WTC11 (cell line): ENCODE results near the gene BBS1. TPM values are rescaled to one million over a fixed set of nuclear protein-coding genes. Genes with fewer than 3 reads are reported as not detected.

Experiments used
- ATAC-seq: fragments of 200-7000 bp; cut with Tn5 transposase; 2 replicates; pipeline ENCODE4 v1.10.0; 2021; ENCODE audit warnings: mild to moderate bottlenecking, moderate library complexity
- CTCF ChIA-PET: fragments of 300-600 bp; sonication (Branson Sonifier 250); formaldehyde crosslinking; loops from one replicate; lab custom pipeline; 2021; ENCODE audit warnings: antibody characterized with exemption; lab: Charles Lee
- POLR2A ChIA-PET: fragments of 350-600 bp; sonication (Branson Sonifier 250); formaldehyde crosslinking; loops from one replicate; lab custom pipeline; 2021; ENCODE audit warnings: antibody characterized with exemption; lab: Charles Lee
- DNase-seq: peaks from one replicate; pipeline ENCODE4 v3.0.0; 2021; ENCODE audit warnings: low spot score
- H3K27ac Mint-ChIP-seq: 2 replicates; pipeline ENCODE4 v1.8.0; 2021; ENCODE audit warnings: mixed read lengths
- H3K27me3 Mint-ChIP-seq: 2 replicates; pipeline ENCODE4 v1.8.0; 2021; ENCODE audit warnings: low read depth, mild to moderate bottlenecking, moderate library complexity, mixed read lengths
- H3K36me3 Mint-ChIP-seq: 2 replicates; pipeline ENCODE4 v1.8.0; 2021; ENCODE audit warnings: mixed read lengths
- H3K4me1 Mint-ChIP-seq: 2 replicates; pipeline ENCODE4 v1.8.0; 2022; ENCODE audit warnings: mixed read lengths
- H3K4me3 Mint-ChIP-seq: 2 replicates; pipeline ENCODE4 v1.8.0; 2021; ENCODE audit warnings: mild to moderate bottlenecking, moderate library complexity, mixed read lengths
- H3K9me3 Mint-ChIP-seq: 2 replicates; pipeline ENCODE4 v1.8.0; 2021; ENCODE audit warnings: mixed read lengths
- ARID4B ChIP-seq: sonication (generic); formaldehyde crosslinking; IDR thresholded peaks from 2 replicates; pipeline ENCODE4 v1.8.0; 2023; ENCODE audit warnings: missing genetic modification reagents, mild to moderate bottlenecking, borderline replicate concordance
- CREB1 ChIP-seq: sonication (generic); formaldehyde crosslinking; IDR thresholded peaks from 2 replicates; pipeline ENCODE4 v1.8.0; 2023; ENCODE audit warnings: mild to moderate bottlenecking, missing genetic modification reagents
- CTCF ChIP-seq: fragments of 200-600 bp; IDR thresholded peaks from 2 replicates; pipeline ENCODE4 v1.8.0; 2022; ENCODE audit warnings: antibody characterized with exemption
- EMX1 ChIP-seq: fragments of 250-450 bp; sonication (Bioruptor Pico); IDR thresholded peaks from 2 replicates; pipeline ENCODE4 v1.8.0; 2021; ENCODE audit warnings: mild to moderate bottlenecking
- ERG ChIP-seq: fragments of 250-450 bp; sonication (Bioruptor Pico); IDR thresholded peaks from 2 replicates; pipeline ENCODE4 v1.8.0; 2021; ENCODE audit warnings: mild to moderate bottlenecking
- FOXP1 ChIP-seq: sonication (generic); formaldehyde crosslinking; IDR thresholded peaks from 2 replicates; pipeline ENCODE4 v1.8.0; 2022; ENCODE audit warnings: missing genetic modification reagents, mild to moderate bottlenecking, moderate library complexity, borderline replicate concordance
- GABPB1 ChIP-seq: sonication (generic); formaldehyde crosslinking; IDR thresholded peaks from 2 replicates; pipeline ENCODE4 v1.8.1; 2023; ENCODE audit warnings: mild to moderate bottlenecking, missing genetic modification reagents
- GRHL2 ChIP-seq: fragments of 250-450 bp; sonication (Bioruptor Pico); IDR thresholded peaks from 2 replicates; pipeline ENCODE4 v1.8.0; 2022; ENCODE audit warnings: mild to moderate bottlenecking, moderate library complexity; ENCODE audit not compliant: insufficient replicate concordance, severe bottlenecking
- KAT7 ChIP-seq: sonication (generic); formaldehyde crosslinking; IDR thresholded peaks from 2 replicates; pipeline ENCODE4 v1.8.1; 2023; ENCODE audit warnings: missing genetic modification reagents, mild to moderate bottlenecking, borderline replicate concordance
- NFYB ChIP-seq: sonication (generic); formaldehyde crosslinking; conservative IDR thresholded peaks from 2 replicates; pipeline ENCODE4 v1.8.0; 2022; ENCODE audit warnings: low read depth, missing genetic modification reagents
- TCF7 ChIP-seq: sonication (generic); formaldehyde crosslinking; IDR thresholded peaks from 2 replicates; pipeline ENCODE4 v1.8.0; 2022; ENCODE audit warnings: mild to moderate bottlenecking, low read depth, missing genetic modification reagents, moderate library complexity
- TEAD1 ChIP-seq: sonication (generic); formaldehyde crosslinking; IDR thresholded peaks from 2 replicates; pipeline ENCODE4 v1.8.0; 2022; ENCODE audit warnings: mild to moderate bottlenecking, missing genetic modification reagents
- TP53 ChIP-seq: sonication (generic); formaldehyde crosslinking; IDR thresholded peaks from 2 replicates; pipeline ENCODE4 v1.8.1; 2023; ENCODE audit warnings: mild to moderate bottlenecking, missing genetic modification reagents
- ZNF263 ChIP-seq: sonication (generic); formaldehyde crosslinking; IDR thresholded peaks from 2 replicates; pipeline ENCODE4 v1.8.1; 2022; ENCODE audit warnings: low read depth, mild to moderate bottlenecking, moderate library complexity, missing genetic modification reagents
- total RNA-seq: library from RNA; stranded (reverse); gene quantifications from 3 replicates; pipeline ENCODE4 v1.2.3, GENCODE V29; 2021
- TF ChIP-seq, protein P1 (sequence below): sonication (generic); formaldehyde crosslinking; IDR thresholded peaks from 2 replicates; pipeline ENCODE4 v1.8.1; 2023; ENCODE audit warnings: mild to moderate bottlenecking, missing genetic modification reagents
- TF ChIP-seq, protein P2 (sequence below): sonication (generic); formaldehyde crosslinking; IDR thresholded peaks from 2 replicates; pipeline ENCODE4 v1.8.1; 2022; ENCODE audit warnings: mild to moderate bottlenecking, missing genetic modification reagents, moderate library complexity, borderline replicate concordance
- TF ChIP-seq, protein P3 (sequence below): fragments of 250-450 bp; sonication (Bioruptor Pico); IDR thresholded peaks from 2 replicates; pipeline ENCODE4 v2.1.2; 2022; ENCODE audit warnings: mild to moderate bottlenecking, moderate library complexity

The BBS1 gene
- total RNA-seq, 1 experiment from 2014 or later, result 26.8 TPM

DNA sequence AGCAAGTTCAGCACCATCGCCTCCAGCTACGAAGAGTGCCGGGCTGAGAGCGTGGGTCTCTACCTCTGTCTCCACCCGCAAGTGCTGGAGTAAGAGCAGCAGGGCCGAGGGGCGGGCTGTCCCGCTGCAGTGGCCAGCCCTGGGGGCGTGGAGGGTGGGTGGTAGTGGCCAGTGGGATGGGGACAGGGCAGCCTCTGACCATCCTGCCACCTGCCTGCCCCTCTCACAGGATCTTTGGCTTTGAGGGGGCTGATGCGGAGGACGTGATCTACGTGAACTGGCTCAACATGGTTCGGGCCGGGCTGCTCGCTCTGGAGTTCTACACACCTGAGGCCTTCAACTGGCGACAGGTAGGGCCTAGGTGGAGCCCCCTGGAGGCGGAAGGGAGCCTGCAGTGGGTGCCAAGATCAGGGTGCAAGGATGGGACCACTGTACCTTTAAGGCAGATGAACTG is 15.0 kb upstream of the BBS1 start:
- ATAC-seq (peak; percentile 49), DNase-seq (peak; percentile 73)
- Mint-ChIP-seq H3K36me3 (peaks cover 25% of the 10 kb centered on the region), H3K27ac (no peak overlapping the region), H3K4me3 (no peak overlapping the region), H3K9me3 (no peaks in the 10 kb centered on the region), H3K4me1 (peaks cover 6% of the 10 kb centered on the region), H3K27me3 (no peaks in the 10 kb centered on the region)
- POLR2A ChIA-PET, result no interaction called here
- CTCF ChIA-PET, result interaction anchor here (0.6 to 1.4 kb wide), 5 partner anchors 16 to 183 kb away, joined by 3 to 9 read pairs (median 5); partner anchors contain the start of genes DPP3, MRPL11 and RBM4B
- peak; percentile 50 for TF ChIP-seq CTCF
- TF ChIP-seq GABPB1 (CRISPR knock-in tag), result no peak
- no peak for TF ChIP-seq GRHL2 (CRISPR knock-in tag)
- no peak for TF ChIP-seq TCF7
- no peak for TF ChIP-seq TP53 (CRISPR knock-in tag)

GRCh38 chr11:66497206-66497605 is 13.2 kb upstream of the BBS1 start:
- Mint-ChIP-seq H3K36me3 (peaks cover 25% of the 10 kb centered on the region), H3K27ac (no peak overlapping the region), H3K4me3 (no peak overlapping the region), H3K9me3 (no peaks in the 10 kb centered on the region), H3K27me3 (no peaks in the 10 kb centered on the region), H3K4me1 (no peaks in the 10 kb centered on the region)
- ChIA-PET POLR2A (no interaction called here), CTCF (interaction anchor here (1.3 kb wide), 1 partner anchor 141 kb away, joined by 3 read pairs; no protein-coding TSS in a partner anchor)
- no peak for TF ChIP-seq FOXP1 (CRISPR knock-in tag)
- no peak for TF ChIP-seq KAT7 (CRISPR knock-in tag)
- no peak for TF ChIP-seq ZNF263
- no peak for TF ChIP-seq ERG
- TF ChIP-seq ARID4B, result no peak
- no peak for ATAC-seq
- DNase-seq, result no peak

DNA sequence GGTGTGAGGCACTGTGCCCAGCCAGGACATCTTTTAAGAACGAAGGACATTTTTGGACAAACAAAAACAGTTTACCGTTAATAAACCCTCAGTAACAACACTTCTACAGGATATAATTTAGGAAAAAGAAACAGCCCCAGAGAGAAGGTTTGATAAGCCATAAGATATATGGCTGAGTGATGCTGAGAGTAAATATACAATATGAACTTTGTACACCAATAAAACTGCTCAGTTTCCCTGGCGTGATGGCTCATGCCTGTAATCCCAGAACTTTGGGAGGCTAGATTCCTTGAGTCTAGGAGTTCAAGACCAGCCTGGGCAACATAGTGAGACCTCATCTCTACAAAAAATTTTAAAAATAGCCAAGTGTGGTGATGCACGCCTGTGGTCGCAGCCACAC is 11.9 kb upstream of the BBS1 start:
- peaks cover 20% of the 10 kb centered on the region; the same call in 1 of the 2 replicates for H3K36me3 Mint-ChIP-seq
- no peaks in the 10 kb centered on the region for H3K27me3 Mint-ChIP-seq
- H3K4me1 Mint-ChIP-seq, result no peaks in the 10 kb centered on the region
- ChIA-PET POLR2A (no interaction called here), CTCF (no interaction called here)
- DNase-seq (no peak), ATAC-seq (no peak)
- no peaks in the 10 kb centered on the region for H3K9me3 Mint-ChIP-seq
- no peak overlapping the region for H3K4me3 Mint-ChIP-seq
- H3K27ac Mint-ChIP-seq, result no peak overlapping the region
- TF ChIP-seq, protein P1, sequence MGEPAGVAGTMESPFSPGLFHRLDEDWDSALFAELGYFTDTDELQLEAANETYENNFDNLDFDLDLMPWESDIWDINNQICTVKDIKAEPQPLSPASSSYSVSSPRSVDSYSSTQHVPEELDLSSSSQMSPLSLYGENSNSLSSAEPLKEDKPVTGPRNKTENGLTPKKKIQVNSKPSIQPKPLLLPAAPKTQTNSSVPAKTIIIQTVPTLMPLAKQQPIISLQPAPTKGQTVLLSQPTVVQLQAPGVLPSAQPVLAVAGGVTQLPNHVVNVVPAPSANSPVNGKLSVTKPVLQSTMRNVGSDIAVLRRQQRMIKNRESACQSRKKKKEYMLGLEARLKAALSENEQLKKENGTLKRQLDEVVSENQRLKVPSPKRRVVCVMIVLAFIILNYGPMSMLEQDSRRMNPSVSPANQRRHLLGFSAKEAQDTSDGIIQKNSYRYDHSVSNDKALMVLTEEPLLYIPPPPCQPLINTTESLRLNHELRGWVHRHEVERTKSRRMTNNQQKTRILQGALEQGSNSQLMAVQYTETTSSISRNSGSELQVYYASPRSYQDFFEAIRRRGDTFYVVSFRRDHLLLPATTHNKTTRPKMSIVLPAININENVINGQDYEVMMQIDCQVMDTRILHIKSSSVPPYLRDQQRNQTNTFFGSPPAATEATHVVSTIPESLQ (CRISPR knock-in tag), result no peak
- TF ChIP-seq, protein P2, sequence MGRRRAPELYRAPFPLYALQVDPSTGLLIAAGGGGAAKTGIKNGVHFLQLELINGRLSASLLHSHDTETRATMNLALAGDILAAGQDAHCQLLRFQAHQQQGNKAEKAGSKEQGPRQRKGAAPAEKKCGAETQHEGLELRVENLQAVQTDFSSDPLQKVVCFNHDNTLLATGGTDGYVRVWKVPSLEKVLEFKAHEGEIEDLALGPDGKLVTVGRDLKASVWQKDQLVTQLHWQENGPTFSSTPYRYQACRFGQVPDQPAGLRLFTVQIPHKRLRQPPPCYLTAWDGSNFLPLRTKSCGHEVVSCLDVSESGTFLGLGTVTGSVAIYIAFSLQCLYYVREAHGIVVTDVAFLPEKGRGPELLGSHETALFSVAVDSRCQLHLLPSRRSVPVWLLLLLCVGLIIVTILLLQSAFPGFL (CRISPR knock-in tag), result no peak
- TF ChIP-seq CREB1 (CRISPR knock-in tag), result no peak
- TF ChIP-seq EMX1 (CRISPR knock-in tag), result no peak
- no peak for TF ChIP-seq NFYB
- TF ChIP-seq, protein P3, sequence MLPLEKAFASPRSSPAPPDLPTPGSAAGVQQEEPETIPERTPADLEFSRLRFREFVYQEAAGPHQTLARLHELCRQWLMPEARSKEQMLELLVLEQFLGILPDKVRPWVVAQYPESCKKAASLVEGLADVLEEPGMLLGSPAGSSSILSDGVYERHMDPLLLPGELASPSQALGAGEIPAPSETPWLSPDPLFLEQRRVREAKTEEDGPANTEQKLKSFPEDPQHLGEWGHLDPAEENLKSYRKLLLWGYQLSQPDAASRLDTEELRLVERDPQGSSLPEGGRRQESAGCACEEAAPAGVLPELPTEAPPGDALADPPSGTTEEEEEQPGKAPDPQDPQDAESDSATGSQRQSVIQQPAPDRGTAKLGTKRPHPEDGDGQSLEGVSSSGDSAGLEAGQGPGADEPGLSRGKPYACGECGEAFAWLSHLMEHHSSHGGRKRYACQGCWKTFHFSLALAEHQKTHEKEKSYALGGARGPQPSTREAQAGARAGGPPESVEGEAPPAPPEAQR (CRISPR knock-in tag), result no peak
- TF ChIP-seq TEAD1 (CRISPR knock-in tag), result no peak
- no peak for TF ChIP-seq ZNF263
